ENCODE measurements around the gene SLC6A8. TPM values are rescaled to one million over a fixed set of nuclear protein-coding genes. Genes with fewer than 3 reads are reported as not detected.
"Not testable (repeated sequence)": the region's sequence is repeated elsewhere in the genome, so short reads cannot be mapped to it uniquely, and the experiment has no call there.

The SLC6A8 gene
- total RNA-seq, 1 donor from 2014 or later, result 56.8 TPM

- H3K9me3 Mint-ChIP-seq, result no peaks in the 10 kb centered on the region
These were observed 2.1 kb downstream of the SLC6A8 start for GRCh38 chrX:153689654-153690465.

GRCh38 chrX:153690466-153690865, 2.7 kb downstream of the SLC6A8 start:
- no peak for TF ChIP-seq CTCF (conservative IDR thresholded peaks at IDR 0.05)
- Mint-ChIP-seq H3K4me3 (peak overlapping the region; percentile 52), H3K36me3 (no peaks in the 10 kb centered on the region), H3K9me3 (no peaks in the 10 kb centered on the region), H3K27me3 (peaks cover 3% of the 10 kb centered on the region), H3K4me1 (ENCODE audit: unreplicated experiment) (no peaks in the 10 kb centered on the region), H3K27ac (no peak overlapping the region)
- DNase-seq (ENCODE audit: extremely low spot score, unreplicated experiment), result no peak

More at GRCh38 chrX:153689654-153690465, 2.1 kb downstream of the SLC6A8 start:
- DNase-seq (ENCODE audit: extremely low spot score, unreplicated experiment), result no peak
- Mint-ChIP-seq H3K4me1 (ENCODE audit: unreplicated experiment) (no peaks in the 10 kb centered on the region), H3K4me3 (peak overlapping the region; percentile 70), H3K27ac (no peak overlapping the region), H3K36me3 (no peaks in the 10 kb centered on the region), H3K27me3 (peaks cover 3% of the 10 kb centered on the region)
- peak; percentile 59 for TF ChIP-seq CTCF (conservative IDR thresholded peaks at IDR 0.05)

GRCh38 chrX:153691032-153691827, 3.5 kb downstream of the SLC6A8 start:
- not testable (repeated sequence) for H3K27me3 Mint-ChIP-seq; H3K36me3 Mint-ChIP-seq; H3K27ac Mint-ChIP-seq; H3K4me3 Mint-ChIP-seq; H3K4me1 Mint-ChIP-seq (ENCODE audit: unreplicated experiment); H3K9me3 Mint-ChIP-seq; DNase-seq (ENCODE audit: extremely low spot score, unreplicated experiment)

- Mint-ChIP-seq H3K27me3 (no peaks in the 10 kb centered on the region), H3K36me3 (no peaks in the 10 kb centered on the region), H3K4me3 (no peak overlapping the region), H3K27ac (no peak overlapping the region), H3K9me3 (no peaks in the 10 kb centered on the region), H3K4me1 (ENCODE audit: unreplicated experiment) (no peaks in the 10 kb centered on the region)
- no peak for TF ChIP-seq CTCF (conservative IDR thresholded peaks at IDR 0.05)
- DNase-seq (ENCODE audit: extremely low spot score, unreplicated experiment), result no peak
These were observed 4.3 kb downstream of the SLC6A8 start for GRCh38 chrX:153692003-153692402.

GRCh38 chrX:153692611-153693156, 5.0 kb downstream of the SLC6A8 start:
- no peak overlapping the region for H3K27ac Mint-ChIP-seq
- H3K4me3 Mint-ChIP-seq, result no peak overlapping the region
- no peaks in the 10 kb centered on the region for H3K27me3 Mint-ChIP-seq
- H3K4me1 Mint-ChIP-seq (ENCODE audit: unreplicated experiment), result no peaks in the 10 kb centered on the region
- TF ChIP-seq CTCF (conservative IDR thresholded peaks at IDR 0.05), result no peak
- H3K36me3 Mint-ChIP-seq, result peaks cover under 1% of the 10 kb centered on the region
- no peaks in the 10 kb centered on the region for H3K9me3 Mint-ChIP-seq
- DNase-seq (ENCODE audit: extremely low spot score, unreplicated experiment), result no peak

All from type B pancreatic cell (in vitro differentiated cells).